ENCODE data around the gene SLC45A2.

Gene SLC45A2

DNA sequence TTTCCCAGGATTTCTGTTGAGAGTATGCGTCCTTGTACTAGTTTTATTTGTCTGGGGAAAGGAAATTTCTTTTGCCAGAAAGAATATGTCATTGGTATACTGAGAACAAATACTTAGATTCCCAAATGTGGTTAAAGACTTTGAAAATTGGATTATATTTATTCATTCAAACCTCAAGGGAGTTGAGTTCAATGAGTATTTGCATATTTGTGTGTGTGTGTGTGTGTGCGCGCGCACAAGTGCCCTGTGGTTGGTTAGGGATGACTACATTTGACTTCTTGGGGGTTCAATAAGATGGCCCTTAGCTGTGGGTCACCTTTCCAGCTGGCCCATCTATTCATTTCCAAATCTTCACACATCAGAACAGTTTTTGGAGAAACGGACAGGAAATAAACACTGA lies 43.4 kb downstream of the SLC45A2 start:
- H3K9me3 ChIP-seq = peaks cover 27% of the 10 kb centered on the region

DNA sequence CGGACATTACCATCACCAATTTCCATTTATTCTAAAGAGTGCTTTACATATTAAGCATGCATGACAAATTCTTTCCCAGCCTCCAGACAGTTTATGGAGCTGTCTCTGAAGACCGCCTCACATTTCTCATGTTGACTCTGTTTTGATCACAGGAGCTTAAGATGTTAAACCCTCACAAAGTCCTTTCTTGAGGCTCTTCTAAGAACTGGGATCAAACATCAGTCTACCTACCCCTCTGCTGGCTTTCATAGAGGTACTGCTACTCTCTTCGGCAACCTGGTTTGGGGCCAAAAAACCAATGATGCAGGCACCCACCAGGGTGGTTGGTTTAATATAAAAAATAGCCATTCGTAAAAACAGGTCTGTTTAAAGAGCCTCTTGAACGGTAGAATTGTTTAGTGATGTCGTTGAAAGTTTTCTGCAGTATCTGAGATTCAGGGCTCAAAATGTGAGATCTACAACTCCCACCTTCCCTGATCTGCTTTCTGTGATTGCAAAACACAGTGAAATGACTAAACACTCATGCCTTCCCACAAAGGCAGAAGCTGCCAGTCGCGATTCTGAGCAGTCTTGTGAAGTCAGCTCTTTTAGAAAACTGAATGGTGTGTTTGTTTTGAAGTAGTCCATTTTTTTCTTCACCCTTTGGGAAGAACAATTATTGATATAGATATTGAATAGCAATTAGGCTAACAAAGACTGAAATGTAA lies 44.8 kb downstream of the SLC45A2 start:
- H3K9me3 ChIP-seq = peaks cover 30% of the 10 kb centered on the region
- H4K20me1 ChIP-seq = no peaks in the 10 kb centered on the region
- H3K36me3 ChIP-seq = no peaks in the 10 kb centered on the region
- peaks cover 15% of the 10 kb centered on the region for H3K27me3 ChIP-seq
- H3K4me1 ChIP-seq = no peaks in the 10 kb centered on the region
- no peak overlapping the region for H3K9ac ChIP-seq
- TF ChIP-seq Cebpa-rat (IDR thresholded peaks at IDR 0.05) = no peak
- no peak overlapping the region for H3K4me2 ChIP-seq
- no peak overlapping the region for H3K4me3 ChIP-seq
- no peak overlapping the region for H3K27ac ChIP-seq

More for the DNA sequence above, 43.4 kb downstream of the SLC45A2 start:
- H3K36me3 ChIP-seq = no peaks in the 10 kb centered on the region
- no peaks in the 10 kb centered on the region for H3K4me1 ChIP-seq
- no peak overlapping the region for H3K4me3 ChIP-seq
- H3K4me2 ChIP-seq = no peak overlapping the region
- no peak overlapping the region for H3K9ac ChIP-seq
- no peak for TF ChIP-seq Cebpa-rat (IDR thresholded peaks at IDR 0.05)
- H3K27me3 ChIP-seq = peaks cover 8% of the 10 kb centered on the region
- no peak overlapping the region for H3K27ac ChIP-seq
- no peaks in the 10 kb centered on the region for H4K20me1 ChIP-seq

DNA sequence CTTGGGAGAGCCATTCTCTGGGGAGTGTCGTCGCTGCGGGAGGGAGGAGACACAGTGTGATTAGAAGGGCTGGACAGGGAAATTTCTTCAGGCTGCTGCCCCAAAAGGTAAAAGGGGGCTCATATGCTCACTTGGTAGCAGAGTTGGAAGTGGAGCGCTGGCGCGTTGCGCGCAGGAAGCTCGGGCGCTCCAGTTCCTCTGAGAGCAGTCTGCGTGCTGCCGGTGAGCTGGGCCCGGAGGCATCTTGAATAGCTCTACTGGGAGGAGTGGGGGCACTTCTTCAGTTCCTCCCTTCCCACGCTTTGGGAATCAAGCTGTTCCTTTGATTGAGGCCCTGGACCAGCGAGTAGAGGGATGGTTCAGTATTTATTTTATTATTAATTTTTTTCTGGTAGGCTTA lies 45.6 kb downstream of the SLC45A2 start:
- no peaks in the 10 kb centered on the region for H3K4me1 ChIP-seq
- H3K27me3 ChIP-seq = peaks cover 15% of the 10 kb centered on the region
- H3K4me3 ChIP-seq = no peak overlapping the region
- peaks cover 30% of the 10 kb centered on the region for H3K9me3 ChIP-seq
- H3K27ac ChIP-seq = no peak overlapping the region
- TF ChIP-seq Cebpa-rat (IDR thresholded peaks at IDR 0.05) = no peak
- H4K20me1 ChIP-seq = no peaks in the 10 kb centered on the region
- H3K36me3 ChIP-seq = no peaks in the 10 kb centered on the region
- H3K4me2 ChIP-seq = no peak overlapping the region
- no peak overlapping the region for H3K9ac ChIP-seq

DNA sequence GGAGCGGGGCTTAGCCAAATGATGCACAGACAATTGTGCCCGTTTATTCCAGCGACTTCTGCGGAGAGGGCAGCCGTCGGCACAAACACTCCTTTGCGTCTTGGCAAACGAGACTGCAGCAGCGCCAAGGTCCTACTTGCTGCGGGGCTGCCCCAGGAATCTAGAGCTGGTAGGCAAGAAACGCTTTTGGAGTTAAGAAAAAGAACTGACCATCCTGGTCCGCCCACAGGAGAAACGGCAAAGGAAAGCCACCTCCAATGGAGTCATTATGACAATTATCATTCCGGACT lies 46.0 kb downstream of the SLC45A2 start:
- no peak overlapping the region for H3K4me2 ChIP-seq
- H3K9me3 ChIP-seq = peaks cover 30% of the 10 kb centered on the region
- H3K4me3 ChIP-seq = no peak overlapping the region
- peaks cover 15% of the 10 kb centered on the region for H3K27me3 ChIP-seq
- no peak overlapping the region for H3K27ac ChIP-seq
- no peaks in the 10 kb centered on the region for H4K20me1 ChIP-seq
- no peak for TF ChIP-seq Cebpa-rat (IDR thresholded peaks at IDR 0.05)
- H3K36me3 ChIP-seq = no peaks in the 10 kb centered on the region
- H3K4me1 ChIP-seq = no peaks in the 10 kb centered on the region
- H3K9ac ChIP-seq = no peak overlapping the region

DNA sequence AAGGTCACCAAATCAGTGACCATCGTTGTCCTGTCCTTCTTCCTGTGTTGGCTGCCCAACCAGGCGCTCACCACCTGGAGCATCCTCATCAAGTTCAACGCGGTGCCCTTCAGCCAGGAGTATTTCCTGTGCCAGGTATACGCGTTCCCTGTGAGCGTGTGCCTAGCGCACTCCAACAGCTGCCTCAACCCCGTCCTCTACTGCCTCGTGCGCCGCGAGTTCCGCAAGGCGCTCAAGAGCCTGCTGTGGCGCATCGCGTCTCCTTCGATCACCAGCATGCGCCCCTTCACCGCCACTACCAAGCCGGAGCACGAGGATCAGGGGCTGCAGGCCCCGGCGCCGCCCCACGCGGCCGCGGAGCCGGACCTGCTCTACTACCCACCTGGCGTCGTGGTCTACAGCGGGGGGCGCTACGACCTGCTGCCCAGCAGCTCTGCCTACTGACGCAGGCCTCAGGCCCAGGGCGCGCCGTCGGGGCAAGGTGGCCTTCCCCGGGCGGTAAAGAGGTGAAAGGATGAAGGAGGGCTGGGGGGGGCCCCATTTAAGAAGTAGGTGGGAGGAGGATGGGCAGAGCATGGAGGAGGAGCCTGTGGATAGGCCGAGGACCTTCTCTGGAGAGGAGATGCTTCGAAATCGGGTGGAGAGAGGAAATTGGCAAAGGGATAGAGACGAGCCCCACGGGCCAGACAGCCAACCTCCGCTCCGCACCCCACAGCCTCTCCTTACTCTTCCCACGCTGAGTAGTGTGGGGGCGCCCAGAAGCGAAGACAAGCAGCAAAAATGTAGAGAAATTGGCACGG lies 46.6 kb downstream of the SLC45A2 start:
- Histone ChIP-seq H4K20me1 (no peaks in the 10 kb centered on the region), H3K4me3 (no peak overlapping the region), H3K4me1 (no peaks in the 10 kb centered on the region), H3K27ac (no peak overlapping the region), H3K36me3 (no peaks in the 10 kb centered on the region), H3K4me2 (no peak overlapping the region), H3K27me3 (peaks cover 15% of the 10 kb centered on the region), H3K9ac (no peak overlapping the region), H3K9me3 (peaks cover 30% of the 10 kb centered on the region)
- no peak for TF ChIP-seq Cebpa-rat (IDR thresholded peaks at IDR 0.05)

- Histone ChIP-seq H3K27ac (no peak overlapping the region), H3K36me3 (no peaks in the 10 kb centered on the region), H3K4me1 (no peaks in the 10 kb centered on the region), H3K4me3 (no peak overlapping the region), H3K27me3 (peaks cover 15% of the 10 kb centered on the region), H3K9me3 (peaks cover 30% of the 10 kb centered on the region), H4K20me1 (no peaks in the 10 kb centered on the region), H3K9ac (no peak overlapping the region), H3K4me2 (no peak overlapping the region)
- TF ChIP-seq Cebpa-rat (IDR thresholded peaks at IDR 0.05) = no peak
Observed at GRCh38 chr5:33937017-33937706, 47.3 kb downstream of the SLC45A2 start.

- Histone ChIP-seq H3K9me3 (peaks cover 30% of the 10 kb centered on the region), H3K4me2 (no peak within 1 kb of the TSS), H3K4me3 (no peak within 1 kb of the TSS), H4K20me1 (no peaks in the 10 kb centered on the region), H3K27me3 (peaks cover 15% of the 10 kb centered on the region), H3K36me3 (no peaks in the 10 kb centered on the region), H3K4me1 (no peaks in the 10 kb centered on the region), H3K27ac (no peak within 1 kb of the TSS), H3K9ac (no peak within 1 kb of the TSS)
- TF ChIP-seq Cebpa-rat (IDR thresholded peaks at IDR 0.05) = no peak
Observed at GRCh38 chr5:33936381-33937016, 48.0 kb downstream of the SLC45A2 start, which contains the start of gene RXFP3. TSS of gene RXFP3 (plus strand) at chr5:33936386. CDS start at chr5:33936741, 355 bp downstream.

DNA sequence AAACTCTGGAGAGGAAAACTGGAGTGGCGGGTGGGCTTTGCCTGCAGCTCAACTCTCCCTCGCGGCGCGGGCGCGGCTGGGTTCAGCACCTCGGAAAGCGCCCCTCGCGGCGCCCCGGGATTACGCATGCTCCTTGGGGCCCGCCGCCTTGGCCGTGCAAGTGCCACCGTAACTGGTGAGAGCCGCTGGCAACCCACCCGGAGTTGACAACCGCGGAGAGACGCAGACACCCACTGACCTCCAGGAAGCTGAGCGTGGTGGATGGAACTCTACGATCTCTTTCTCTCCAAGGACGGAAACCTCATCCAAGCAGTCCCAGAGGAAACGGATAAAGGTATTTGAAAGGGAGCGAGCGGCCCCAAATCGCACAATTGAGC lies 48.5 kb downstream of the SLC45A2 start:
- Histone ChIP-seq H3K4me2 (no peak overlapping the region), H3K4me3 (no peak overlapping the region), H4K20me1 (no peaks in the 10 kb centered on the region), H3K27ac (no peak overlapping the region), H3K36me3 (no peaks in the 10 kb centered on the region), H3K4me1 (no peaks in the 10 kb centered on the region), H3K27me3 (peaks cover 15% of the 10 kb centered on the region), H3K9ac (no peak overlapping the region), H3K9me3 (peaks cover 30% of the 10 kb centered on the region)
- TF ChIP-seq Cebpa-rat (IDR thresholded peaks at IDR 0.05) = no peak

DNA sequence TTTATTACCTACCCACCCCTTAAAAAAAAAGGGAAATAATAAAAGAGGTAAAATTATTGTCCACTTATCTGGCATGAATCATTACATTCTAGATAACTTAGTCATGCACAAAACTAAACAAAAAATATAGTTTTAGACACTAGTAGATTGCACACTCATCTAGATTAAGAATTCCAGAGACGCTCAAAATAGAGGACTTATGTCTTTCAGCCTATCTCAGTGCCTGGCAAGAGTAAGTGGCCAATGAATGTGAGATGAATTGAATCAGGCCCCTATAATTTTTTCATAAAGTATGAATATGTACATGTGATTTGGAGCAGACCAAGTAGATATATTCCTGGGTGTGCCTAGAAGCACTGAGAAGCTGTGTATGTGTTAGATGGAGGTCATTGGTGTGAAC lies 50.3 kb downstream of the SLC45A2 start:
- no peak overlapping the region for H3K4me3 ChIP-seq
- H3K4me2 ChIP-seq = no peak overlapping the region
- H3K27me3 ChIP-seq = peaks cover 15% of the 10 kb centered on the region
- H4K20me1 ChIP-seq = no peaks in the 10 kb centered on the region
- H3K9ac ChIP-seq = no peak overlapping the region
- no peak for TF ChIP-seq Cebpa-rat (IDR thresholded peaks at IDR 0.05)
- peaks cover 30% of the 10 kb centered on the region for H3K9me3 ChIP-seq
- H3K4me1 ChIP-seq = no peaks in the 10 kb centered on the region
- no peak overlapping the region for H3K27ac ChIP-seq
- no peaks in the 10 kb centered on the region for H3K36me3 ChIP-seq
